Keratinocyte (primary cell): ENCODE results near the gene SMIM15. TPM values are rescaled to one million over a fixed set of nuclear protein-coding genes. Genes with fewer than 3 reads are reported as not detected.

Experiments
- DNase-seq: peaks from one replicate; pipeline ENCODE4 v3.0.0-alpha.2; 2011; ENCODE audit warnings: low read depth, missing footprints, low spot score
- FAIRE-seq: peaks from 2 replicates; lab custom pipeline; 2011; peaks lifted over from hg19 to GRCh38; lab: Jason Lieb, UNC
- H2AFZ ChIP-seq: 2 replicates; pipeline ENCODE4 v1.6.0; 2012; ENCODE audit warnings: low read length, control low read depth, inconsistent platforms; ENCODE audit not compliant: control insufficient read depth
- H3K27ac ChIP-seq: 2 replicates; pipeline ENCODE4 v1.5.1; 2011; ENCODE audit warnings: low read length; ENCODE audit not compliant: control insufficient read depth, insufficient read depth
- H3K27me3 ChIP-seq: 3 replicates; pipeline ENCODE4 v1.6.0; 2011; ENCODE audit warnings: low read length; ENCODE audit not compliant: control insufficient read depth, insufficient read depth; ENCODE audit errors: extremely low read depth
- H3K36me3 ChIP-seq, 2 experiments: 2 replicates in 1 of 2; 3 replicates in 1 of 2; pipeline ENCODE4 v1.5.1; 2011; ENCODE audit warnings: low read length in 2 of 2, mild to moderate bottlenecking in 1 of 2; ENCODE audit not compliant: control insufficient read depth in 2 of 2, insufficient read depth in 2 of 2; ENCODE audit errors: extremely low read depth in 1 of 2
- H3K4me1 ChIP-seq: 3 replicates; pipeline ENCODE4 v1.5.1; 2011; ENCODE audit warnings: low read length; ENCODE audit not compliant: control insufficient read depth, insufficient read depth; ENCODE audit errors: extremely low read depth
- H3K4me2 ChIP-seq: 3 replicates; pipeline ENCODE4 v1.6.0; 2011; ENCODE audit warnings: low read depth, low read length; ENCODE audit not compliant: control insufficient read depth, insufficient read depth; ENCODE audit errors: extremely low read depth
- H3K4me3 ChIP-seq, 3 experiments: fragments of 200-600 bp in 1 of 3; sonication (generic) in 1 of 3; 2 replicates in 2 of 3; 3 replicates in 1 of 3; pipeline ENCODE4 v1.5.1; 2011 to 2016; ENCODE audit warnings: low read length in 3 of 3, mild to moderate bottlenecking in 3 of 3, control low read depth in 2 of 3, inconsistent platforms in 1 of 3, low read depth in 1 of 3, mixed read lengths in 1 of 3, mixed run types in 1 of 3, moderate library complexity in 1 of 3; ENCODE audit not compliant: control insufficient read depth in 2 of 3, insufficient read depth in 2 of 3; ENCODE audit errors: extremely low read depth in 1 of 3
- H3K79me2 ChIP-seq: 2 replicates; pipeline ENCODE4 v1.6.0; 2012; ENCODE audit warnings: low read length; ENCODE audit not compliant: control insufficient read depth, insufficient read depth
- H3K9ac ChIP-seq: 3 replicates; pipeline ENCODE4 v1.6.0; 2011; ENCODE audit warnings: low read length; ENCODE audit not compliant: control insufficient read depth, insufficient read depth; ENCODE audit errors: extremely low read depth
- H3K9me1 ChIP-seq: 3 replicates; pipeline ENCODE4 v1.6.0; 2011; ENCODE audit warnings: low read length; ENCODE audit not compliant: control insufficient read depth, insufficient read depth; ENCODE audit errors: extremely low read depth
- H3K9me3 ChIP-seq: 2 replicates; pipeline ENCODE4 v1.5.1; 2012; ENCODE audit warnings: low read depth, low read length; ENCODE audit not compliant: control insufficient read depth
- H4K20me1 ChIP-seq: 3 replicates; pipeline ENCODE4 v1.6.0; 2011; ENCODE audit warnings: low read length; ENCODE audit not compliant: control insufficient read depth, insufficient read depth; ENCODE audit errors: extremely low read depth
- EZH2 ChIP-seq: IDR thresholded peaks from one replicate; pipeline ENCODE4 v1.6.1; 2012; ENCODE audit warnings: inconsistent platforms, mild to moderate bottlenecking, low read length, moderate library complexity
- dilution Hi-C: fragments of 300-500 bp; cut with MboI; formaldehyde crosslinking; loops from one replicate; pipeline ENCODE4 v1.7.0; 2020; ENCODE audit warnings: low sequenced_read_pairs; ENCODE audit not compliant: extremely low pct_ligation_motif_present
- polyA plus RNA-seq, 5 experiments: library from polyadenylated mRNA; depleted of rRNA in 3 of 5; stranded (reverse) in 3 of 5; stranded (forward) in 1 of 5; unstranded in 1 of 5; fragments of >200 nt; gene quantifications; 1 replicate in 1 of 5; 2 replicates in 3 of 5; 3 replicates in 1 of 5; pipeline versions ENCODE4 v1.2.1 to v1.2.3, GENCODE V29; 2011 to 2012; ENCODE audit warnings: missing spikeins in 2 of 5, low read depth in 1 of 5, low replicate concordance in 1 of 5
- TF ChIP-seq, protein P1 (sequence below), 3 experiments: IDR thresholded peaks in 1 of 3; conservative IDR thresholded peaks in 1 of 3; optimal IDR thresholded peaks in 1 of 3; 2 replicates in 2 of 3; 3 replicates in 1 of 3; pipeline versions ENCODE3 to v1.5.1; 2011; ENCODE audit warnings: low read length in 3 of 3, mild to moderate bottlenecking in 3 of 3, moderate library complexity in 2 of 3, control low read depth in 1 of 3, inconsistent platforms in 1 of 3; ENCODE audit not compliant: insufficient read depth in 2 of 3; ENCODE audit errors: extremely low read depth in 1 of 3

SMIM15 gene
- polyA plus RNA-seq, 1 donor (not counting 4 experiments of a cell fraction or from before 2014, with no cell fraction given): 60.1 TPM

GRCh38 chr5:61142811-61143210 is 19.5 kb downstream of the SMIM15 start:
- Histone ChIP-seq H4K20me1 (no peaks in the 10 kb centered on the region), H3K9ac (no peak overlapping the region), H3K4me3 (no peak overlapping the region), H3K4me1 (no peaks in the 10 kb centered on the region), H3K9me3 (no peaks in the 10 kb centered on the region), H2AFZ (no peak overlapping the region), H3K27ac (no peak overlapping the region), H3K9me1 (no peaks in the 10 kb centered on the region), H3K79me2 (no peaks in the 10 kb centered on the region), H3K27me3 (no peaks in the 10 kb centered on the region), H3K36me3 (no peaks in the 10 kb centered on the region), H3K4me2 (no peak overlapping the region)
- TF ChIP-seq EZH2: no peak
- TF ChIP-seq, protein P1, sequence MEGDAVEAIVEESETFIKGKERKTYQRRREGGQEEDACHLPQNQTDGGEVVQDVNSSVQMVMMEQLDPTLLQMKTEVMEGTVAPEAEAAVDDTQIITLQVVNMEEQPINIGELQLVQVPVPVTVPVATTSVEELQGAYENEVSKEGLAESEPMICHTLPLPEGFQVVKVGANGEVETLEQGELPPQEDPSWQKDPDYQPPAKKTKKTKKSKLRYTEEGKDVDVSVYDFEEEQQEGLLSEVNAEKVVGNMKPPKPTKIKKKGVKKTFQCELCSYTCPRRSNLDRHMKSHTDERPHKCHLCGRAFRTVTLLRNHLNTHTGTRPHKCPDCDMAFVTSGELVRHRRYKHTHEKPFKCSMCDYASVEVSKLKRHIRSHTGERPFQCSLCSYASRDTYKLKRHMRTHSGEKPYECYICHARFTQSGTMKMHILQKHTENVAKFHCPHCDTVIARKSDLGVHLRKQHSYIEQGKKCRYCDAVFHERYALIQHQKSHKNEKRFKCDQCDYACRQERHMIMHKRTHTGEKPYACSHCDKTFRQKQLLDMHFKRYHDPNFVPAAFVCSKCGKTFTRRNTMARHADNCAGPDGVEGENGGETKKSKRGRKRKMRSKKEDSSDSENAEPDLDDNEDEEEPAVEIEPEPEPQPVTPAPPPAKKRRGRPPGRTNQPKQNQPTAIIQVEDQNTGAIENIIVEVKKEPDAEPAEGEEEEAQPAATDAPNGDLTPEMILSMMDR (optimal IDR thresholded peaks at IDR 0.05 in 1 of 3, IDR thresholded peaks at IDR 0.05 in 1 of 3, conservative IDR thresholded peaks at IDR 0.05 in 1 of 3; ENCODE audit: extremely low read depth in 1 of 3, insufficient read depth in 2 of 3, low read length in 3 of 3): no peak
- dilution Hi-C loops: no loop called here
- FAIRE-seq (no peak), DNase-seq (no peak)

GRCh38 chr5:61142391-61142790 is 19.9 kb downstream of the SMIM15 start:
- H3K36me3 ChIP-seq: no peaks in the 10 kb centered on the region
- no peak for FAIRE-seq
- no peak overlapping the region for H2AFZ ChIP-seq
- no peak overlapping the region for H3K4me2 ChIP-seq
- no peaks in the 10 kb centered on the region for H3K27me3 ChIP-seq
- no peaks in the 10 kb centered on the region for H3K79me2 ChIP-seq
- no peaks in the 10 kb centered on the region for H3K9me1 ChIP-seq
- H4K20me1 ChIP-seq: no peaks in the 10 kb centered on the region
- H3K4me3 ChIP-seq: no peak overlapping the region
- no peak overlapping the region for H3K27ac ChIP-seq
- no peaks in the 10 kb centered on the region for H3K4me1 ChIP-seq
- H3K9ac ChIP-seq: no peak overlapping the region
- no peaks in the 10 kb centered on the region for H3K9me3 ChIP-seq
- TF ChIP-seq, protein P1 (optimal IDR thresholded peaks at IDR 0.05 in 1 of 3, IDR thresholded peaks at IDR 0.05 in 1 of 3, conservative IDR thresholded peaks at IDR 0.05 in 1 of 3; ENCODE audit: extremely low read depth in 1 of 3, insufficient read depth in 2 of 3, low read length in 3 of 3): no peak
- TF ChIP-seq EZH2: no peak
- dilution Hi-C loops: no loop called here
- DNase-seq: no peak
